IMR-90 (cell line): ENCODE data around the gene MTA2. TPM values are rescaled to one million over a fixed set of nuclear protein-coding genes. Genes with fewer than 3 reads are reported as not detected.

Source experiments
- CHD1 ChIP-seq: IDR thresholded peaks from 2 replicates; pipeline ENCODE4 v1.6.1; 2012; ENCODE audit warnings: low read depth, low read length, improper control_type of control experiment
- RCOR1 ChIP-seq: IDR thresholded peaks from 2 replicates; pipeline ENCODE4 v1.6.1; 2012; ENCODE audit warnings: mild to moderate bottlenecking, low read length, improper control_type of control experiment; ENCODE audit not compliant: insufficient replicate concordance
- polyA plus RNA-seq, 3 experiments: library from polyadenylated mRNA; depleted of rRNA; stranded (reverse); fragments of >200 nt; gene quantifications; 2 replicates each; pipeline ENCODE4 v1.2.3, GENCODE V29; 2012; ENCODE audit warnings: low replicate concordance in 1 of 3
- total RNA-seq: library from RNA; depleted of rRNA; stranded (reverse); fragments of >200 nt; gene quantifications from 2 replicates; pipeline ENCODE4 v1.2.3, GENCODE V29; 2012
- TF ChIP-seq, protein P1 (sequence below): fragments of 150-350 bp; IDR thresholded peaks from 2 replicates; pipeline ENCODE4 v1.6.1; 2016; ENCODE audit warnings: low read depth, mild to moderate bottlenecking, low read length, moderate library complexity, borderline replicate concordance
- TF ChIP-seq, protein P2 (sequence below): conservative IDR thresholded peaks from 2 replicates; pipeline ENCODE4 v1.5.1; 2012; ENCODE audit warnings: mild to moderate bottlenecking, low read depth, low read length, improper control_type of control experiment

The MTA2 gene
- total and polyA plus RNA-seq, 2 of the 4 experiments (the other 2 are of a cell fraction), result 34.8 to 136 TPM

- TF ChIP-seq, protein P1, sequence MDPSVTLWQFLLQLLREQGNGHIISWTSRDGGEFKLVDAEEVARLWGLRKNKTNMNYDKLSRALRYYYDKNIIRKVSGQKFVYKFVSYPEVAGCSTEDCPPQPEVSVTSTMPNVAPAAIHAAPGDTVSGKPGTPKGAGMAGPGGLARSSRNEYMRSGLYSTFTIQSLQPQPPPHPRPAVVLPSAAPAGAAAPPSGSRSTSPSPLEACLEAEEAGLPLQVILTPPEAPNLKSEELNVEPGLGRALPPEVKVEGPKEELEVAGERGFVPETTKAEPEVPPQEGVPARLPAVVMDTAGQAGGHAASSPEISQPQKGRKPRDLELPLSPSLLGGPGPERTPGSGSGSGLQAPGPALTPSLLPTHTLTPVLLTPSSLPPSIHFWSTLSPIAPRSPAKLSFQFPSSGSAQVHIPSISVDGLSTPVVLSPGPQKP, result no peak
- TF ChIP-seq RCOR1 (no peak), CHD1 (no peak)
- TF ChIP-seq, protein P2, sequence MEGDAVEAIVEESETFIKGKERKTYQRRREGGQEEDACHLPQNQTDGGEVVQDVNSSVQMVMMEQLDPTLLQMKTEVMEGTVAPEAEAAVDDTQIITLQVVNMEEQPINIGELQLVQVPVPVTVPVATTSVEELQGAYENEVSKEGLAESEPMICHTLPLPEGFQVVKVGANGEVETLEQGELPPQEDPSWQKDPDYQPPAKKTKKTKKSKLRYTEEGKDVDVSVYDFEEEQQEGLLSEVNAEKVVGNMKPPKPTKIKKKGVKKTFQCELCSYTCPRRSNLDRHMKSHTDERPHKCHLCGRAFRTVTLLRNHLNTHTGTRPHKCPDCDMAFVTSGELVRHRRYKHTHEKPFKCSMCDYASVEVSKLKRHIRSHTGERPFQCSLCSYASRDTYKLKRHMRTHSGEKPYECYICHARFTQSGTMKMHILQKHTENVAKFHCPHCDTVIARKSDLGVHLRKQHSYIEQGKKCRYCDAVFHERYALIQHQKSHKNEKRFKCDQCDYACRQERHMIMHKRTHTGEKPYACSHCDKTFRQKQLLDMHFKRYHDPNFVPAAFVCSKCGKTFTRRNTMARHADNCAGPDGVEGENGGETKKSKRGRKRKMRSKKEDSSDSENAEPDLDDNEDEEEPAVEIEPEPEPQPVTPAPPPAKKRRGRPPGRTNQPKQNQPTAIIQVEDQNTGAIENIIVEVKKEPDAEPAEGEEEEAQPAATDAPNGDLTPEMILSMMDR, result no peak
These were observed 45.4 kb downstream of the MTA2 start (continued) for GRCh38 chr11:62556108-62556874.
